ENCODE data around the gene KCNQ1. TPM values are rescaled to one million over a fixed set of nuclear protein-coding genes. Genes with fewer than 3 reads are reported as not detected.

The KCNQ1 gene
- total and polyA plus RNA-seq, 9 of the 15 experiments (the other 6 are each of a cell fraction or from before 2014, with no cell fraction given): 0.44 TPM; not detected in 8

DNA sequence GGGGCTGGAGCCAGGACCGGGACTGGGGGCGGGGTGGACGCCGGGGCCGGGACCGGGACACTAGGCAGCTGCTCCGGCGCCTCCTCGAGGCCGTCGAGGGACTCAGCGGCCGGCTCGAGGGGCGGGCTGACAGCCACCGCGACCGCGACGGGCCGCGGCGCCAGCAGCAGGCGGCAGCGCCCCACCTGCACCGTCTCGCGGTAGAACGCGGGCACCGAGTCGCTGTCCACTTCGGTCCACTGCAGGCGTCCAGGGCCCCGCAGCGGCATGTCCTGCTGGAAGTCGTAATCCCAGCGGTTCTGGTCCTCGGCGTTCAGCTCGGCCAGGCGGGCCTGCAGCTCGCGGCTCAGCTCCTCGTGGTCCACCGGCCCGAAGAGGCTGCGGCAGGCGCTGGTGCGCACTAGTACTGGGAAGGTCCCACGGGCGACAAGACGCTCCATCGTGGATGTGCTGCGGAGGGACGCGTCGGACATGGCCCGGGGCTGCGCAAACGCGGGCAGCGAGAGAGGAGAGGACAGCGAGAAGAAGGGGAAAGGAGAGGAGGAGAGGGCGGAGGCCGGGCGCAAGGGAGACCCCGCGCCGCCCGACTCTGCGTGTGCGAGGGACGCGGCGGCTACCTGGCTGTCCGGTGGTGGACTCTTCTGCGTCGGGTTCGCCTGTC is 440.3 kb downstream of the KCNQ1 start (continued):
- TF ChIP-seq NR3C1 (CRISPR knock-in tag; IDR thresholded peaks at IDR 0.05): peak; percentile 94
- no peak for TF ChIP-seq HDAC6 (IDR thresholded peaks at IDR 0.05; ENCODE audit: low read depth, low read length)
- TF ChIP-seq, protein P1, sequence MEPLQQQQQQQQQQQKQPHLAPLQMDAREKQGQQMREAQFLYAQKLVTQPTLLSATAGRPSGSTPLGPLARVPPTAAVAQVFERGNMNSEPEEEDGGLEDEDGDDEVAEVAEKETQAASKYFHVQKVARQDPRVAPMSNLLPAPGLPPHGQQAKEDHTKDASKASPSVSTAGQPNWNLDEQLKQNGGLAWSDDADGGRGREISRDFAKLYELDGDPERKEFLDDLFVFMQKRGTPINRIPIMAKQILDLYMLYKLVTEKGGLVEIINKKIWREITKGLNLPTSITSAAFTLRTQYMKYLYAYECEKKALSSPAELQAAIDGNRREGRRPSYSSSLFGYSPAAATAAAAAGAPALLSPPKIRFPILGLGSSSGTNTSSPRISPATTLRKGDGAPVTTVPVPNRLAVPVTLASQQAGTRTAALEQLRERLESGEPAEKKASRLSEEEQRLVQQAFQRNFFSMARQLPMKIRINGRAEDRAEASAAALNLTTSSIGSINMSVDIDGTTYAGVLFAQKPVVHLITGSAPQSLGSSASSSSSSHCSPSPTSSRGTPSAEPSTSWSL (CRISPR knock-in tag; IDR thresholded peaks at IDR 0.05; ENCODE audit: borderline replicate concordance): no peak
- peak; percentile 84 for TF ChIP-seq ZNF12 (CRISPR knock-in tag; IDR thresholded peaks at IDR 0.05)
- TF ChIP-seq, protein P2, sequence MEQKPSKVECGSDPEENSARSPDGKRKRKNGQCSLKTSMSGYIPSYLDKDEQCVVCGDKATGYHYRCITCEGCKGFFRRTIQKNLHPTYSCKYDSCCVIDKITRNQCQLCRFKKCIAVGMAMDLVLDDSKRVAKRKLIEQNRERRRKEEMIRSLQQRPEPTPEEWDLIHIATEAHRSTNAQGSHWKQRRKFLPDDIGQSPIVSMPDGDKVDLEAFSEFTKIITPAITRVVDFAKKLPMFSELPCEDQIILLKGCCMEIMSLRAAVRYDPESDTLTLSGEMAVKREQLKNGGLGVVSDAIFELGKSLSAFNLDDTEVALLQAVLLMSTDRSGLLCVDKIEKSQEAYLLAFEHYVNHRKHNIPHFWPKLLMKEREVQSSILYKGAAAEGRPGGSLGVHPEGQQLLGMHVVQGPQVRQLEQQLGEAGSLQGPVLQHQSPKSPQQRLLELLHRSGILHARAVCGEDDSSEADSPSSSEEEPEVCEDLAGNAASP (IDR thresholded peaks at IDR 0.05): no peak
- no peak for TF ChIP-seq ZNF561 (CRISPR knock-in tag; conservative IDR thresholded peaks at IDR 0.05)
- peak; percentile 62 for TF ChIP-seq CXXC5 (CRISPR knock-in tag; IDR thresholded peaks at IDR 0.05)
- TF ChIP-seq TBP (optimal IDR thresholded peaks at IDR 0.05; ENCODE audit: low read depth, low read length): no peak
- TF ChIP-seq ZNF764 (CRISPR knock-in tag; IDR thresholded peaks at IDR 0.05; ENCODE audit: low read depth): no peak
- TF ChIP-seq KLF13 (tag; IDR thresholded peaks at IDR 0.05; ENCODE audit: borderline replicate concordance, low read depth): no peak; the same call in 1 of the 2 replicates
- TF ChIP-seq, protein P3, sequence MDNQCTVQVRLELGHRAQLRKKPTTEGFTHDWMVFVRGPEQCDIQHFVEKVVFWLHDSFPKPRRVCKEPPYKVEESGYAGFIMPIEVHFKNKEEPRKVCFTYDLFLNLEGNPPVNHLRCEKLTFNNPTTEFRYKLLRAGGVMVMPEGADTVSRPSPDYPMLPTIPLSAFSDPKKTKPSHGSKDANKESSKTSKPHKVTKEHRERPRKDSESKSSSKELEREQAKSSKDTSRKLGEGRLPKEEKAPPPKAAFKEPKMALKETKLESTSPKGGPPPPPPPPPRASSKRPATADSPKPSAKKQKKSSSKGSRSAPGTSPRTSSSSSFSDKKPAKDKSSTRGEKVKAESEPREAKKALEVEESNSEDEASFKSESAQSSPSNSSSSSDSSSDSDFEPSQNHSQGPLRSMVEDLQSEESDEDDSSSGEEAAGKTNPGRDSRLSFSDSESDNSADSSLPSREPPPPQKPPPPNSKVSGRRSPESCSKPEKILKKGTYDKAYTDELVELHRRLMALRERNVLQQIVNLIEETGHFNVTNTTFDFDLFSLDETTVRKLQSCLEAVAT (IDR thresholded peaks at IDR 0.05): peak; percentile 52 to 77; a peak in 2 of 4 replicates
- TF ChIP-seq BMI1 (IDR thresholded peaks at IDR 0.05; ENCODE audit: low read length): no peak
- no peak for TF ChIP-seq FOXA1 (IDR thresholded peaks at IDR 0.05; ENCODE audit: borderline replicate concordance)
- TF ChIP-seq SMAD2 (IDR thresholded peaks at IDR 0.05; ENCODE audit: low read depth, low read length): no peak
- no peak for TF ChIP-seq ILF3 (IDR thresholded peaks at IDR 0.05; ENCODE audit: borderline replicate concordance)
- TF ChIP-seq CHD1 (IDR thresholded peaks at IDR 0.05; ENCODE audit: low read length): no peak
- TF ChIP-seq, protein P4, sequence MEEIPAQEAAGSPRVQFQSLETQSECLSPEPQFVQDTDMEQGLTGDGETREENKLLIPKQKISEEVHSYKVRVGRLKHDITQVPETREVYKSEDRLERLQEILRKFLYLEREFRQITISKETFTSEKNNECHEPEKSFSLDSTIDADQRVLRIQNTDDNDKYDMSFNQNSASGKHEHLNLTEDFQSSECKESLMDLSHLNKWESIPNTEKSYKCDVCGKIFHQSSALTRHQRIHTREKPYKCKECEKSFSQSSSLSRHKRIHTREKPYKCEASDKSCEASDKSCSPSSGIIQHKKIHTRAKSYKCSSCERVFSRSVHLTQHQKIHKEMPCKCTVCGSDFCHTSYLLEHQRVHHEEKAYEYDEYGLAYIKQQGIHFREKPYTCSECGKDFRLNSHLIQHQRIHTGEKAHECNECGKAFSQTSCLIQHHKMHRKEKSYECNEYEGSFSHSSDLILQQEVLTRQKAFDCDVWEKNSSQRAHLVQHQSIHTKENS (CRISPR knock-in tag; IDR thresholded peaks at IDR 0.05): no peak
- TF ChIP-seq FOXP1 (CRISPR knock-in tag; IDR thresholded peaks at IDR 0.05): peak; percentile 92; the same call in 1 of the 2 replicates
